Measurements from ENCODE around the gene CFAP45. TPM values are rescaled to one million over a fixed set of nuclear protein-coding genes. Genes with fewer than 3 reads are reported as not detected.

The CFAP45 gene
- total and polyA plus RNA-seq, 2 experiments from 2014 or later: 0.36 TPM; not detected in 1

- H3K9me2 ChIP-seq (ENCODE audit: insufficient read depth): no peaks in the 10 kb centered on the region
- no peak overlapping the region for H3K4me3 Mint-ChIP-seq
- no peak overlapping the region for H3K27ac ChIP-seq (ENCODE audit: low read depth)
- H3F3A ChIP-seq (replicated peaks; ENCODE audit: low read depth): no peaks in the 10 kb centered on the region
- H3K4me1 Mint-ChIP-seq: no peaks in the 10 kb centered on the region; the same call in 2 of the 3 replicates
- H3K79me2 ChIP-seq (replicated peaks; ENCODE audit: insufficient read depth): no peaks in the 10 kb centered on the region
- ATAC-seq: no peak
- H3K27me3 ChIP-seq (ENCODE audit: insufficient read depth): peaks cover 14% of the 10 kb centered on the region
- H3K27me3 Mint-ChIP-seq (ENCODE audit: insufficient read depth, low read depth, poor library complexity): peaks cover 15% of the 10 kb centered on the region
- H3K4me1 ChIP-seq (ENCODE audit: insufficient read depth): no peaks in the 10 kb centered on the region
- no peak for DNase-seq (ENCODE audit: low spot score)
- H2AFZ ChIP-seq: no peak overlapping the region
- no peak overlapping the region for H3K4me2 ChIP-seq
- H3K9me3 Mint-ChIP-seq: no peaks in the 10 kb centered on the region; the same call in 2 of the 3 replicates
- no peaks in the 10 kb centered on the region for H4K20me1 ChIP-seq (replicated peaks; ENCODE audit: insufficient read depth)
- TF ChIP-seq ZNF462 (CRISPR knock-in tag; IDR thresholded peaks at IDR 0.05) (no peak), JUNB (IDR thresholded peaks at IDR 0.05; ENCODE audit: unreplicated experiment) (no peak), EZH2phosphoT487 (IDR thresholded peaks at IDR 0.05; ENCODE audit: unreplicated experiment) (no peak), STAT1 (IDR thresholded peaks at IDR 0.05; ENCODE audit: unreplicated experiment) (no peak), ZNF331 (CRISPR knock-in tag; IDR thresholded peaks at IDR 0.05; ENCODE audit: low read depth) (no peak), REST (IDR thresholded peaks at IDR 0.05; ENCODE audit: unreplicated experiment) (no peak), POLR2AphosphoS5 (IDR thresholded peaks at IDR 0.05; ENCODE audit: low read depth) (no peak), EZH2 (IDR thresholded peaks at IDR 0.05; ENCODE audit: low read depth, unreplicated experiment) (no peak), CTCF (conservative IDR thresholded peaks at IDR 0.05; ENCODE audit: low read depth in 2 of 2) (no peak)
- H3K27ac Mint-ChIP-seq: no peak overlapping the region
- H3K4me3 ChIP-seq: no peak overlapping the region
- H3K36me3 Mint-ChIP-seq (ENCODE audit: low read depth): no peaks in the 10 kb centered on the region; the same call in 2 of the 3 replicates
- no peaks in the 10 kb centered on the region for H3K36me3 ChIP-seq (ENCODE audit: insufficient read depth)
These were observed 39.5 kb downstream of the CFAP45 start for GRCh38 chr1:159860456-159860855.

Measured in GM23338 (cell line).